22Rv1 (cell line): ENCODE results near the gene CNIH3.

ENCODE experiments used
- ZFX ChIP-seq: fragments of 450-650 bp; IDR thresholded peaks from 2 replicates; pipeline ENCODE4 v1.6.1; 2017; ENCODE audit warnings: antibody characterized with exemption, borderline replicate concordance
- TF ChIP-seq, protein P1 (sequence below): fragments of 450-650 bp; IDR thresholded peaks from 2 replicates; pipeline ENCODE4 v1.5.1; 2017; ENCODE audit warnings: mild to moderate bottlenecking

DNA sequence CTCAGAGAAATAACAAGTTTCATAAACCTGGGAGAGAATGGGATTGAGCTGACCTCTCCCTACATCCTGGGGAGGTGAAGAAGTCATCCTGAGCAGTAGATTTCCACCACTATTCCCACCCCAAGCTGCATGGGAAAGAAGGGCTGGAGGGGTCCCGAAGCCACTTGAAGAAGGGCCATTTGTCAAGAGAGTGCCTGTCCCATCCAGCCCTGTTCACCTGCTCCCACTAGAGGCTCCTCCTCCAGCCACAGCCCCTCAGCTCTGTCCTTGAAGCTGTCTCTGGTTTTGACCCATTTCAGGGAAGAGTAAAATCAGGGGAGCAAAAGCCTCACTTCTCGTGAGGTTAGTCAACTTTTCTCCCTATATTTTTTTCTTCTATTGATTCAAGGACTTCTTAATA, 157.5 kb downstream of the CNIH3 start:
- TF ChIP-seq, protein P1, sequence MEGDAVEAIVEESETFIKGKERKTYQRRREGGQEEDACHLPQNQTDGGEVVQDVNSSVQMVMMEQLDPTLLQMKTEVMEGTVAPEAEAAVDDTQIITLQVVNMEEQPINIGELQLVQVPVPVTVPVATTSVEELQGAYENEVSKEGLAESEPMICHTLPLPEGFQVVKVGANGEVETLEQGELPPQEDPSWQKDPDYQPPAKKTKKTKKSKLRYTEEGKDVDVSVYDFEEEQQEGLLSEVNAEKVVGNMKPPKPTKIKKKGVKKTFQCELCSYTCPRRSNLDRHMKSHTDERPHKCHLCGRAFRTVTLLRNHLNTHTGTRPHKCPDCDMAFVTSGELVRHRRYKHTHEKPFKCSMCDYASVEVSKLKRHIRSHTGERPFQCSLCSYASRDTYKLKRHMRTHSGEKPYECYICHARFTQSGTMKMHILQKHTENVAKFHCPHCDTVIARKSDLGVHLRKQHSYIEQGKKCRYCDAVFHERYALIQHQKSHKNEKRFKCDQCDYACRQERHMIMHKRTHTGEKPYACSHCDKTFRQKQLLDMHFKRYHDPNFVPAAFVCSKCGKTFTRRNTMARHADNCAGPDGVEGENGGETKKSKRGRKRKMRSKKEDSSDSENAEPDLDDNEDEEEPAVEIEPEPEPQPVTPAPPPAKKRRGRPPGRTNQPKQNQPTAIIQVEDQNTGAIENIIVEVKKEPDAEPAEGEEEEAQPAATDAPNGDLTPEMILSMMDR: no peak
- no peak for TF ChIP-seq ZFX
